Measurements from ENCODE around the gene ATP2A3.

DNA sequence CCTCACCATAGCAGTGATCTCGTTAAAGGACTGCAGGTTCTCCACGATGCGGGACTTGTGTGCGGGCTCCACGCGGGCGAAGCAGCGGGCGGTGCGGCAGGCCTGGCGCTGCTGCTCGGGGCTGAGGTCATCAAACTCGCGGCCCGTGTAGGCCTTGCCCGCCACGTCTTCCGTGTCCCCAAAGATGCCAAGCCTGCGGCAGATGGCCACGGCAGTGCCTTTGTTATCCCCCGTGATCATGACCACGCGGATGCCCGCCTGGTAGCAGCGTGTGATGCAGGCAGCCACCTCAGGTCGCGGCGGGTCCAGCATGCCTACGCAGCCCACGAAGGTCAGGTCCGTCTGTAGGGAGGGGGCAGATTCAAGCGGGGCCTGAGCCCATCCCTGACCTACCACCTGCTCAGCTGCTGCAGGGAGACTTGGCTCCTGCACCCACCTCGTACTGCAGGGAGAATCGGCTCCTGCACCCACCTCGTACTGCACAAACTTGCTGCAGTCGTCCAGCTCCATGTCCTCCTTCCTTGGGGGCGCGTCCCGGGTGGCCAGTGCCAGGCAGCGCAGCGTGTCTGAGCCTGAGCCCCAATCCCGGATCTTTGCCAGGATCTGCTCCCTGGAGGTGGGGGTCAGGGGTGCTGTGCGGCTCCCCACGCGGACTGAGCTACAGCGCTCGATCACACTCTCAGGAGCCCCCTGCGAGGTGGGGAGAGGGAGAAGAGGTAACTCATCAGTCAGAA, 23.1 kb downstream of the ATP2A3 start:
- TF ChIP-seq, protein P1, sequence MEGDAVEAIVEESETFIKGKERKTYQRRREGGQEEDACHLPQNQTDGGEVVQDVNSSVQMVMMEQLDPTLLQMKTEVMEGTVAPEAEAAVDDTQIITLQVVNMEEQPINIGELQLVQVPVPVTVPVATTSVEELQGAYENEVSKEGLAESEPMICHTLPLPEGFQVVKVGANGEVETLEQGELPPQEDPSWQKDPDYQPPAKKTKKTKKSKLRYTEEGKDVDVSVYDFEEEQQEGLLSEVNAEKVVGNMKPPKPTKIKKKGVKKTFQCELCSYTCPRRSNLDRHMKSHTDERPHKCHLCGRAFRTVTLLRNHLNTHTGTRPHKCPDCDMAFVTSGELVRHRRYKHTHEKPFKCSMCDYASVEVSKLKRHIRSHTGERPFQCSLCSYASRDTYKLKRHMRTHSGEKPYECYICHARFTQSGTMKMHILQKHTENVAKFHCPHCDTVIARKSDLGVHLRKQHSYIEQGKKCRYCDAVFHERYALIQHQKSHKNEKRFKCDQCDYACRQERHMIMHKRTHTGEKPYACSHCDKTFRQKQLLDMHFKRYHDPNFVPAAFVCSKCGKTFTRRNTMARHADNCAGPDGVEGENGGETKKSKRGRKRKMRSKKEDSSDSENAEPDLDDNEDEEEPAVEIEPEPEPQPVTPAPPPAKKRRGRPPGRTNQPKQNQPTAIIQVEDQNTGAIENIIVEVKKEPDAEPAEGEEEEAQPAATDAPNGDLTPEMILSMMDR (IDR thresholded peaks at IDR 0.05; ENCODE audit: insufficient read depth, low read length) = no peak
- TF ChIP-seq POLR2AphosphoS5 (IDR thresholded peaks at IDR 0.05; ENCODE audit: low read depth) (no peak), GABPA (IDR thresholded peaks at IDR 0.05; ENCODE audit: low read depth) (no peak)
- TF ChIP-seq, protein P2, sequence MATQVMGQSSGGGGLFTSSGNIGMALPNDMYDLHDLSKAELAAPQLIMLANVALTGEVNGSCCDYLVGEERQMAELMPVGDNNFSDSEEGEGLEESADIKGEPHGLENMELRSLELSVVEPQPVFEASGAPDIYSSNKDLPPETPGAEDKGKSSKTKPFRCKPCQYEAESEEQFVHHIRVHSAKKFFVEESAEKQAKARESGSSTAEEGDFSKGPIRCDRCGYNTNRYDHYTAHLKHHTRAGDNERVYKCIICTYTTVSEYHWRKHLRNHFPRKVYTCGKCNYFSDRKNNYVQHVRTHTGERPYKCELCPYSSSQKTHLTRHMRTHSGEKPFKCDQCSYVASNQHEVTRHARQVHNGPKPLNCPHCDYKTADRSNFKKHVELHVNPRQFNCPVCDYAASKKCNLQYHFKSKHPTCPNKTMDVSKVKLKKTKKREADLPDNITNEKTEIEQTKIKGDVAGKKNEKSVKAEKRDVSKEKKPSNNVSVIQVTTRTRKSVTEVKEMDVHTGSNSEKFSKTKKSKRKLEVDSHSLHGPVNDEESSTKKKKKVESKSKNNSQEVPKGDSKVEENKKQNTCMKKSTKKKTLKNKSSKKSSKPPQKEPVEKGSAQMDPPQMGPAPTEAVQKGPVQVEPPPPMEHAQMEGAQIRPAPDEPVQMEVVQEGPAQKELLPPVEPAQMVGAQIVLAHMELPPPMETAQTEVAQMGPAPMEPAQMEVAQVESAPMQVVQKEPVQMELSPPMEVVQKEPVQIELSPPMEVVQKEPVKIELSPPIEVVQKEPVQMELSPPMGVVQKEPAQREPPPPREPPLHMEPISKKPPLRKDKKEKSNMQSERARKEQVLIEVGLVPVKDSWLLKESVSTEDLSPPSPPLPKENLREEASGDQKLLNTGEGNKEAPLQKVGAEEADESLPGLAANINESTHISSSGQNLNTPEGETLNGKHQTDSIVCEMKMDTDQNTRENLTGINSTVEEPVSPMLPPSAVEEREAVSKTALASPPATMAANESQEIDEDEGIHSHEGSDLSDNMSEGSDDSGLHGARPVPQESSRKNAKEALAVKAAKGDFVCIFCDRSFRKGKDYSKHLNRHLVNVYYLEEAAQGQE (IDR thresholded peaks at IDR 0.05; ENCODE audit: insufficient replicate concordance, low read depth) = no peak

All from HL-60 (cell line).